HG02970 (cell line): Measurements from ENCODE around the gene CDCP1.

Source experiments
- ATAC-seq: cut with Tn5 transposase; IDR thresholded peaks from one replicate; pipeline ENCODE4 v1.9.1; 2021; ENCODE audit warnings: mild to moderate bottlenecking, moderate library complexity, moderate number of reproducible peaks; ENCODE audit not compliant: unreplicated experiment, low FRiP score

CDCP1 gene

GRCh38 chr3:45034612-45035252, 111.4 kb downstream of the CDCP1 start:
- no peak for ATAC-seq

- no peak for ATAC-seq
Measured at GRCh38 chr3:45033791-45034190, 112.4 kb downstream of the CDCP1 start.
